Activated CD8-positive, alpha-beta memory T cell treated with anti-CD3 and anti-CD28 coated beads for 1 hour (primary cell): ENCODE results near the gene GSTP1.
A peak's percentile ranks its signal among the peaks of the same experiment; 100 is the strongest.
"Not testable (repeated sequence)": the region's sequence is repeated elsewhere in the genome, so short reads cannot be mapped to it uniquely, and the experiment has no call there.

ENCODE experiments used
- DNase-seq, 2 donors: peaks; one replicate each; pipeline ENCODE4 v3.0.0-alpha.2; 2020; ENCODE audit warnings: low read depth in 1 of 2; ENCODE audit errors: extremely low read depth in 1 of 2

GSTP1 gene

GRCh38 chr11:67594480-67594879, 10.9 kb downstream of the GSTP1 start:
- no peak for DNase-seq

GRCh38 chr11:67596753-67597300, 13.2 kb downstream of the GSTP1 start:
- no peak for DNase-seq

GRCh38 chr11:67597458-67597857, 13.8 kb downstream of the GSTP1 start:
- DNase-seq: not testable (repeated sequence)

GRCh38 chr11:67597963-67598362, 14.4 kb downstream of the GSTP1 start:
- not testable (repeated sequence) for DNase-seq

- DNase-seq: no peak
Observed at GRCh38 chr11:67599149-67599548, 15.5 kb downstream of the GSTP1 start.

GRCh38 chr11:67600324-67601029, 16.9 kb downstream of the GSTP1 start:
- DNase-seq: no peak

GRCh38 chr11:67601098-67601497, 17.5 kb downstream of the GSTP1 start:
- no peak for DNase-seq

GRCh38 chr11:67604119-67604518, 20.5 kb downstream of the GSTP1 start:
- DNase-seq: not testable (repeated sequence)

GRCh38 chr11:67604815-67605214, 21.2 kb downstream of the GSTP1 start:
- no peak for DNase-seq

- no peak for DNase-seq
Observed at GRCh38 chr11:67605231-67606011, 21.8 kb downstream of the GSTP1 start.

GRCh38 chr11:67606093-67606491, 22.5 kb downstream of the GSTP1 start:
- no peak for DNase-seq

GRCh38 chr11:67606492-67607295, 23.1 kb downstream of the GSTP1 start, which contains the start of gene NDUFV1:
Gene NDUFV1, plus strand, starts transcription at chr11:67606936. Its CDS starts 69 bp downstream, at chr11:67607005.
- peak; percentile 87 to 95 for DNase-seq

- DNase-seq: no peak
Observed at GRCh38 chr11:67607507-67607906, 23.9 kb downstream of the GSTP1 start.

GRCh38 chr11:67608486-67608885, 24.9 kb downstream of the GSTP1 start:
- no peak for DNase-seq

GRCh38 chr11:67609316-67609715, 25.7 kb downstream of the GSTP1 start:
- no peak for DNase-seq

GRCh38 chr11:67610302-67610868, 26.8 kb downstream of the GSTP1 start:
- DNase-seq: no peak

GRCh38 chr11:67611165-67611564, 27.6 kb downstream of the GSTP1 start:
- DNase-seq: no peak

- no peak for DNase-seq
Observed at GRCh38 chr11:67611704-67612587, 28.3 kb downstream of the GSTP1 start.

GRCh38 chr11:67612751-67613150, 29.1 kb downstream of the GSTP1 start:
- DNase-seq: no peak
